Neuron (in vitro differentiated cells): ENCODE data around the gene RUNX2.
"Not testable (repeated sequence)": the region's sequence is repeated elsewhere in the genome, so short reads cannot be mapped to it uniquely, and the experiment has no call there.

Experiments
- H2AFZ ChIP-seq: one replicate; pipeline ENCODE4 v1.6.1; 2013; ENCODE audit warnings: low read depth, mild to moderate bottlenecking, inconsistent platforms, low read length, moderate library complexity
- H3K27me3 ChIP-seq: one replicate; pipeline ENCODE4 v1.6.1; 2013; ENCODE audit warnings: low read length; ENCODE audit not compliant: insufficient read depth
- H3K36me3 ChIP-seq: one replicate; pipeline ENCODE4 v1.6.1; 2013; ENCODE audit warnings: low read length; ENCODE audit not compliant: insufficient read depth
- H3K4me1 ChIP-seq: one replicate; pipeline ENCODE4 v1.6.1; 2013; ENCODE audit warnings: low read length; ENCODE audit not compliant: insufficient read depth
- H3K4me3 ChIP-seq: 2 replicates; pipeline ENCODE4 v1.5.1; 2013; ENCODE audit warnings: mild to moderate bottlenecking, low read length, moderate library complexity
- H3K9me3 ChIP-seq: one replicate; pipeline ENCODE4 v1.6.1; 2013; ENCODE audit warnings: low read length

RUNX2 gene

DNA sequence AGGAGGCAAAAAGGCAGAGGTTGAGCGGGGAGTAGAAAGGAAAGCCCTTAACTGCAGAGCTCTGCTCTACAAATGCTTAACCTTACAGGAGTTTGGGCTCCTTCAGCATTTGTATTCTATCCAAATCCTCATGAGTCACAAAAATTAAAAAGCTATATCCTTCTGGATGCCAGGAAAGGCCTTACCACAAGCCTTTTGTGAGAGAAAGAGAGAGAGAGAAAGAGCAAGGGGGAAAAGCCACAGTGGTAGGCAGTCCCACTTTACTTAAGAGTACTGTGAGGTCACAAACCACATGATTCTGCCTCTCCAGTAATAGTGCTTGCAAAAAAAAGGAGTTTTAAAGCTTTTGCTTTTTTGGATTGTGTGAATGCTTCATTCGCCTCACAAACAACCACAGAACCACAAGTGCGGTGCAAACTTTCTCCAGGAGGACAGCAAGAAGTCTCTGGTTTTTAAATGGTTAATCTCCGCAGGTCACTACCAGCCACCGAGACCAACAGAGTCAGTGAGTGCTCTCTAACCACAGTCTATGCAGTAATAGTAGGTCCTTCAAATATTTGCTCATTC is at the start of gene RUNX2:
RUNX2 (plus strand) TSS at position 375 of the 567 bp plus-strand sequence. CDS start 397 bp downstream, outside the sequence.
- peaks cover 33% of the 10 kb centered on the region for H3K4me1 ChIP-seq
- peak within 1 kb of the TSS; percentile 36 for H3K4me3 ChIP-seq
- no peaks in the 10 kb centered on the region for H3K9me3 ChIP-seq
- H3K27me3 ChIP-seq: no peaks in the 10 kb centered on the region
- peak within 1 kb of the TSS; percentile 37 for H2AFZ ChIP-seq
- H3K36me3 ChIP-seq: no peaks in the 10 kb centered on the region

- peaks cover 2% of the 10 kb centered on the region for H3K9me3 ChIP-seq
- H3K4me3 ChIP-seq: no peak overlapping the region
- no peaks in the 10 kb centered on the region for H3K36me3 ChIP-seq
- no peaks in the 10 kb centered on the region for H3K27me3 ChIP-seq
- no peaks in the 10 kb centered on the region for H3K4me1 ChIP-seq
- no peak overlapping the region for H2AFZ ChIP-seq
Observed at GRCh38 chr6:45278367-45278766, 49.8 kb upstream of the RUNX2 start.

DNA sequence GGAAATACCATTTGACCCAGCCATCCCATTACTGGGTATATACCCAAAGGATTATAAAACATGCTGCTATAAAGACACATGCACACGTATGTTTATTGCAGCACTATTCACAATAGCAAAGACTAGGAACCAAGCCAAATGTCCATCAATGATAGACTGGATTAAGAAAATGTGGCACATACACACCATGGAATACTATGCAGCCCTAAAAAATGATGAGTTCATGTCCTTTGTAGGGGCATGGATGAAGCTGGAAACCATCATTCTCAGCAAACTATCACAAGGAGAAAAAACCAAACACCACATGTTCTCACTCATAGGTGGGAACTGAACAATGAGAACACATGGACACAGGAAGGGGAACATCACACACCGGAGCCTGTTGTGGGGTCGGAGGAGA is 41.4 kb upstream of the RUNX2 start:
- not testable (repeated sequence) for H3K36me3 ChIP-seq, H2AFZ ChIP-seq, H3K4me1 ChIP-seq, H3K4me3 ChIP-seq, H3K9me3 ChIP-seq, H3K27me3 ChIP-seq

- no peaks in the 10 kb centered on the region for H3K36me3 ChIP-seq
- no peaks in the 10 kb centered on the region for H3K27me3 ChIP-seq
- no peak overlapping the region for H3K4me3 ChIP-seq
- H3K4me1 ChIP-seq: peaks cover 3% of the 10 kb centered on the region
- H2AFZ ChIP-seq: no peak overlapping the region
- no peaks in the 10 kb centered on the region for H3K9me3 ChIP-seq
Observed at GRCh38 chr6:45289751-45290514, 38.2 kb upstream of the RUNX2 start.

- Histone ChIP-seq H3K36me3 (no peaks in the 10 kb centered on the region), H3K9me3 (no peaks in the 10 kb centered on the region), H3K4me1 (peaks cover 3% of the 10 kb centered on the region), H2AFZ (no peak overlapping the region), H3K27me3 (no peaks in the 10 kb centered on the region), H3K4me3 (no peak overlapping the region)
Observed at GRCh38 chr6:45293306-45293705, 34.8 kb upstream of the RUNX2 start.

- not testable (repeated sequence) for H3K27me3 ChIP-seq
Observed at GRCh38 chr6:45294065-45294701, 33.9 kb upstream of the RUNX2 start.

DNA sequence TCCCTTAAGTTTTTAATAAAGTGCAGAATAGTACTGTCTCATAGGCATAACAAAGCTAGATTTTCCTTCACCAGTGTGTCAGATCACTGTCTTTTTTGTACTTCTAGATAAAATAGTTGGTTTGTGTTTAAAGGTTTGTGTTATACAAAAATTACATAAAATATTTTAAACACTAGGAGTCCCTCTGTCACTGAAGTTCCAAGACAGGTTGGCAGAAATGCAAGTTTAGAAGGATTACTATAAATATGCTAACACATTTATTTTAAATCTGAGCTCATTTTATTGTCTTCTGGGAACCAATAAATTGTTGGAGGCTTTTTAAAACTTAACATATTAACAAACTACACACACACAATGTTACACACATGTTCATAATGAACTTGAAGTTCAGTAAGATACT is 30.8 kb upstream of the RUNX2 start:
- no peak overlapping the region for H3K4me3 ChIP-seq
- no peaks in the 10 kb centered on the region for H3K27me3 ChIP-seq
- no peaks in the 10 kb centered on the region for H3K36me3 ChIP-seq
- no peaks in the 10 kb centered on the region for H3K9me3 ChIP-seq
- H3K4me1 ChIP-seq: peaks cover 3% of the 10 kb centered on the region
- no peak overlapping the region for H2AFZ ChIP-seq

More at GRCh38 chr6:45294065-45294701, 33.9 kb upstream of the RUNX2 start:
- not testable (repeated sequence) for H3K4me1 ChIP-seq, H3K9me3 ChIP-seq, H2AFZ ChIP-seq, H3K4me3 ChIP-seq, H3K36me3 ChIP-seq

GRCh38 chr6:45299096-45299581 is 29.0 kb upstream of the RUNX2 start:
- Histone ChIP-seq H3K9me3 (no peaks in the 10 kb centered on the region), H3K27me3 (no peaks in the 10 kb centered on the region), H3K4me3 (no peak overlapping the region), H3K36me3 (no peaks in the 10 kb centered on the region), H2AFZ (no peak overlapping the region), H3K4me1 (peaks cover 3% of the 10 kb centered on the region)

DNA sequence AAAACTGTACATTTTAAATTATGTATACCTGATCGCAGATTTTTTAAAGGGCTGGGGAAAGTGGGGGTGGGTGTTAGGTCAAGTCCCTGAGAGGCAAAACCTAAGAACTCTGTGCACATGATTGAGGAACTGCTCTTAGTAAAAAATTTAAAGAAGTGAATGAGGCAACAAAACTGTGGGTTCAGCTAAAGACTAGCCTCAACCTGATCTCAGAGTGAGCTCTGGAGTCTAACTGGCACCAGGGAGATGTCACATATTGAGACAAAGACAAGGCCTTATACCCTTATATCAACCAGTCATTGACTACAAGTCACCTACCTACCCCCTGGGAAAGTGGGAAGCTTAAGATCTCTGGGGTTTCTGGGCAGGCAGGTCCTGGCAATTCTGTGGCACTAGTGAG is 27.4 kb upstream of the RUNX2 start:
- Histone ChIP-seq H3K27me3 (no peaks in the 10 kb centered on the region), H3K9me3 (no peaks in the 10 kb centered on the region), H3K4me3 (no peak overlapping the region), H3K36me3 (no peaks in the 10 kb centered on the region), H3K4me1 (no peaks in the 10 kb centered on the region), H2AFZ (no peak overlapping the region)

GRCh38 chr6:45301348-45302142 is 26.6 kb upstream of the RUNX2 start:
- Histone ChIP-seq H3K9me3 (peaks cover 5% of the 10 kb centered on the region), H3K27me3 (no peaks in the 10 kb centered on the region), H3K36me3 (no peaks in the 10 kb centered on the region), H3K4me1 (no peaks in the 10 kb centered on the region), H2AFZ (no peak overlapping the region), H3K4me3 (no peak overlapping the region)

DNA sequence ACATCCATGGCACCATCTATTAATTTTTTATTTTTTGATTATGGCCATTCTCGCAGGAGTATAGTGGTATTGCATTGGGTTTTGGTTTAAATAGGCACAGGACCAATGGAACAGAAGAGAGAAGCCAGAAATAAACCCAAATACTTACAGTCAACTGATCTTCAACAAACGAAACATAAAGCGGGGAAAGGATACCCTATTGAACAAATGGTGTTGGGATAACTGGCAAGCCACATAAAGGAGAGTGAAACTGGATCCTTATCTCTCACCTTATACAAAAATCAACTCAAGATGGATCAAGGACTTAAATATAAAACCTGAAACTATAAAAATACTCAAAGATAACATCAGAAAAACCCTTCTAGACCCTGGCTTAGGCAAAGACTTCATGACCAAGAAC is 25.3 kb upstream of the RUNX2 start:
- Histone ChIP-seq H3K9me3 (peaks cover 10% of the 10 kb centered on the region), H3K36me3 (no peaks in the 10 kb centered on the region), H3K4me3 (no peak overlapping the region), H3K27me3 (no peaks in the 10 kb centered on the region), H3K4me1 (no peaks in the 10 kb centered on the region), H2AFZ (no peak overlapping the region)

DNA sequence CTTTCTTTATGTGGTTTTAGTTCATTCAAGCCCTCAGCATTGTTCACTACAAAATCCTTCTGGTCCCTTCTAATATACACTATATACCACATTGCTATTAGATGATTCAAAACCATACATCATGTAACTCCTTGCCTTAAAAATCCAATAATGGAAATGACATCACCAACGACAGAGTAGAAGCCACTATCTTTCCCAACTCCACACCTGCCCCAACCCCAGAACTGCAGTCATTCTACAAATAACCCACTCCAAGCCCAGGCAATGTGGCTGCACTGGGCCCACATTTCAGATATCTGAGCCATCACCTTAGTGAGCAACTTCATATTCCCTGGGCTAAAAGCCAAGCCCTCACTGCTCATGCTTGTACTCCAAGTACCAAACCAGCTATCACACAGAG is 22.6 kb upstream of the RUNX2 start:
- Histone ChIP-seq H2AFZ (no peak overlapping the region), H3K36me3 (no peaks in the 10 kb centered on the region), H3K4me3 (no peak overlapping the region), H3K4me1 (no peaks in the 10 kb centered on the region), H3K9me3 (peaks cover 15% of the 10 kb centered on the region), H3K27me3 (no peaks in the 10 kb centered on the region)
